Measurements from ENCODE around the gene NRG2.

GRCh38 chr5:139910901-139911300 lies 132.2 kb downstream of the NRG2 start:
- TF ChIP-seq POLR2A (IDR thresholded peaks at IDR 0.05) (no peak), CTCF (IDR thresholded peaks at IDR 0.05) (no peak)

All from thyroid gland (tissue), 4 donors.